B cell (primary cell): ENCODE measurements around the gene SOX3.

Experiments
- EZH2 ChIP-seq: IDR thresholded peaks from 2 replicates; pipeline ENCODE4 v1.6.1; 2012; ENCODE audit warnings: borderline replicate concordance, low read depth, mild to moderate bottlenecking, moderate library complexity, low read length; ENCODE audit not compliant: insufficient read depth, poor library complexity, severe bottlenecking
- TF ChIP-seq, protein P1 (sequence below): fragments of 200-600 bp; IDR thresholded peaks from one replicate; pipeline ENCODE4 v1.8.0; 2022; ENCODE audit warnings: antibody characterized with exemption, mild to moderate bottlenecking

GRCh38 chrX:140503238-140503601, 1.6 kb downstream of the SOX3 start:
- TF ChIP-seq, protein P1, sequence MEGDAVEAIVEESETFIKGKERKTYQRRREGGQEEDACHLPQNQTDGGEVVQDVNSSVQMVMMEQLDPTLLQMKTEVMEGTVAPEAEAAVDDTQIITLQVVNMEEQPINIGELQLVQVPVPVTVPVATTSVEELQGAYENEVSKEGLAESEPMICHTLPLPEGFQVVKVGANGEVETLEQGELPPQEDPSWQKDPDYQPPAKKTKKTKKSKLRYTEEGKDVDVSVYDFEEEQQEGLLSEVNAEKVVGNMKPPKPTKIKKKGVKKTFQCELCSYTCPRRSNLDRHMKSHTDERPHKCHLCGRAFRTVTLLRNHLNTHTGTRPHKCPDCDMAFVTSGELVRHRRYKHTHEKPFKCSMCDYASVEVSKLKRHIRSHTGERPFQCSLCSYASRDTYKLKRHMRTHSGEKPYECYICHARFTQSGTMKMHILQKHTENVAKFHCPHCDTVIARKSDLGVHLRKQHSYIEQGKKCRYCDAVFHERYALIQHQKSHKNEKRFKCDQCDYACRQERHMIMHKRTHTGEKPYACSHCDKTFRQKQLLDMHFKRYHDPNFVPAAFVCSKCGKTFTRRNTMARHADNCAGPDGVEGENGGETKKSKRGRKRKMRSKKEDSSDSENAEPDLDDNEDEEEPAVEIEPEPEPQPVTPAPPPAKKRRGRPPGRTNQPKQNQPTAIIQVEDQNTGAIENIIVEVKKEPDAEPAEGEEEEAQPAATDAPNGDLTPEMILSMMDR, result no peak
- TF ChIP-seq EZH2, result no peak
